HG02973 (cell line): Measurements from ENCODE around the gene PPFIA3.

Experiments
- ATAC-seq: cut with Tn5 transposase; IDR thresholded peaks from one replicate; pipeline ENCODE4 v1.9.1; 2021; ENCODE audit warnings: moderate library complexity; ENCODE audit not compliant: unreplicated experiment

PPFIA3 gene

GRCh38 chr19:49102303-49102702 is 17.0 kb upstream of the PPFIA3 start:
- no peak for ATAC-seq

- no peak for ATAC-seq
Observed at GRCh38 chr19:49103331-49104085, 15.8 kb upstream of the PPFIA3 start.

- no peak for ATAC-seq
Observed at GRCh38 chr19:49104229-49104864, 15.0 kb upstream of the PPFIA3 start.

GRCh38 chr19:49106648-49107135 is 12.7 kb upstream of the PPFIA3 start:
- no peak for ATAC-seq

GRCh38 chr19:49107625-49108459 is 11.5 kb upstream of the PPFIA3 start:
- no peak for ATAC-seq

- ATAC-seq: no peak
Observed at GRCh38 chr19:49109051-49109450, 10.3 kb upstream of the PPFIA3 start.

GRCh38 chr19:49109569-49110233 is 9.6 kb upstream of the PPFIA3 start:
- ATAC-seq: no peak

- no peak for ATAC-seq
Observed at GRCh38 chr19:49110567-49110966, 8.8 kb upstream of the PPFIA3 start.

GRCh38 chr19:49111218-49111998 is 7.9 kb upstream of the PPFIA3 start:
- ATAC-seq: no peak

GRCh38 chr19:49113762-49114629 is 5.3 kb upstream of the PPFIA3 start, which contains the start of gene LIN7B:
TSS of gene LIN7B (plus strand) at chr19:49114370. CDS start at chr19:49114405, 35 bp downstream.
- ATAC-seq: peak; percentile 45

GRCh38 chr19:49114630-49115363 is 4.5 kb upstream of the PPFIA3 start:
- ATAC-seq: peak; percentile 3

GRCh38 chr19:49116544-49116943 is 2.8 kb upstream of the PPFIA3 start:
- ATAC-seq: no peak

GRCh38 chr19:49117677-49118564 is 1.4 kb upstream of the PPFIA3 start:
- ATAC-seq: no peak

- ATAC-seq: peak; percentile 63
Observed at GRCh38 chr19:49118565-49119410, 556 bp upstream of the PPFIA3 start, which contains the start of gene C19orf73. TSS of gene C19orf73 (minus strand) at chr19:49119143. CDS start at chr19:49119022, 121 bp downstream.

GRCh38 chr19:49120325-49120683 is 960 bp downstream of the PPFIA3 start:
- no peak for ATAC-seq

GRCh38 chr19:49120868-49121267 is 1.5 kb downstream of the PPFIA3 start:
- ATAC-seq: no peak
